GM12801 (cell line): ENCODE measurements around the gene OR2A12.

ENCODE experiments used
- TF ChIP-seq, protein P1 (sequence below): IDR thresholded peaks from one replicate; pipeline ENCODE4 v1.5.1; 2011; ENCODE audit warnings: control low read depth; ENCODE audit not compliant: insufficient read length; ENCODE audit errors: extremely low read depth

Gene OR2A12, protein sequence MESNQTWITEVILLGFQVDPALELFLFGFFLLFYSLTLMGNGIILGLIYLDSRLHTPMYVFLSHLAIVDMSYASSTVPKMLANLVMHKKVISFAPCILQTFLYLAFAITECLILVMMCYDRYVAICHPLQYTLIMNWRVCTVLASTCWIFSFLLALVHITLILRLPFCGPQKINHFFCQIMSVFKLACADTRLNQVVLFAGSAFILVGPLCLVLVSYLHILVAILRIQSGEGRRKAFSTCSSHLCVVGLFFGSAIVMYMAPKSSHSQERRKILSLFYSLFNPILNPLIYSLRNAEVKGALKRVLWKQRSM

DNA sequence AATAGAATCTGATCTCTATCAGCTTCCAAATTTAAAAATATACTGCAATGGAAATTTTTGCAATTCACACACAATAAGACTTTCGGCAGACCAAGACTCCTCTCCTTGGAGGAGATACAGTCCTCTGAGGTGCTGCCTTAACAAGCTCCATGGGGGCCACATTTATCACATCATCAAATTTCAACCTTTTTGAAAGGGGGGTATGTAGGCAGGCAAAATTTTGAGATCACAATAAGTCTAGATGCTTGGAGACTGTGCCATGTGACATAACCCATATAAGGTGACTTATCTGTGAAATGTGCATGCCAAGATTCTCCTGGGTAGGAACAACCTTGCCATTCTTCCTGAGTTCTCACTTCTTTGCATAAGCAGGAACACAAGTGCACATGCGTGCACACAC is at the start of gene OR2A12:
Gene OR2A12, plus strand, starts transcription at position 301 of the 400 bp plus-strand sequence. CDS start 8,830 bp downstream, outside the sequence.
- TF ChIP-seq, protein P1, sequence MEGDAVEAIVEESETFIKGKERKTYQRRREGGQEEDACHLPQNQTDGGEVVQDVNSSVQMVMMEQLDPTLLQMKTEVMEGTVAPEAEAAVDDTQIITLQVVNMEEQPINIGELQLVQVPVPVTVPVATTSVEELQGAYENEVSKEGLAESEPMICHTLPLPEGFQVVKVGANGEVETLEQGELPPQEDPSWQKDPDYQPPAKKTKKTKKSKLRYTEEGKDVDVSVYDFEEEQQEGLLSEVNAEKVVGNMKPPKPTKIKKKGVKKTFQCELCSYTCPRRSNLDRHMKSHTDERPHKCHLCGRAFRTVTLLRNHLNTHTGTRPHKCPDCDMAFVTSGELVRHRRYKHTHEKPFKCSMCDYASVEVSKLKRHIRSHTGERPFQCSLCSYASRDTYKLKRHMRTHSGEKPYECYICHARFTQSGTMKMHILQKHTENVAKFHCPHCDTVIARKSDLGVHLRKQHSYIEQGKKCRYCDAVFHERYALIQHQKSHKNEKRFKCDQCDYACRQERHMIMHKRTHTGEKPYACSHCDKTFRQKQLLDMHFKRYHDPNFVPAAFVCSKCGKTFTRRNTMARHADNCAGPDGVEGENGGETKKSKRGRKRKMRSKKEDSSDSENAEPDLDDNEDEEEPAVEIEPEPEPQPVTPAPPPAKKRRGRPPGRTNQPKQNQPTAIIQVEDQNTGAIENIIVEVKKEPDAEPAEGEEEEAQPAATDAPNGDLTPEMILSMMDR = no peak

DNA sequence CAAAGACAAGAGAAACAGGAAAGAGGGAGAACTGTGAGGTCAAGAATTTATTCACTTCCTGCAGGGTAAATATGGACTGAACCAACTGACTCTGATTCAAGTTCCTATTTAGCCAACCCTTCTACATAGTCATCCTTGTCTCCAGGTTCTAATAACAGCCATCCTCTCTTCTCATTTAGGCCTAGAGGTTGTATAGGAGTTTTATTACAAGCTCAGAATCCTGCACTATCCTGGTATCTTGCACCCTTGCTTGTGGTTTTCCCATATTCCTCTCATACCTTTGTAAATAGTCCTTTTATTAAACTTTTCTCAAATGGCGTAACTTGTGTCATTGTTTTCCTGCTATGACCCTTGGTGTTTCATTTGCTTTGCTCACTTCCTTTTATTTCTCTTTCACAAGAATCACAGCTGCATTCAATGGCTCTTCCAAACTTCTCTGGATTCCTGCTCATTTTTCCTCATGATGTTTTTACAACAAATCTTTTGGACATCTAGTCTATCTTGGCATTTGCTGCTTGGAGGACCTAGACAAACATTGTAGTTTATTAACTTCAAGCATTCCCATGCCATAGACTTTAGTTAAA is 49.7 kb upstream of the OR2A12 start:
- TF ChIP-seq, protein P1 = no peak

DNA sequence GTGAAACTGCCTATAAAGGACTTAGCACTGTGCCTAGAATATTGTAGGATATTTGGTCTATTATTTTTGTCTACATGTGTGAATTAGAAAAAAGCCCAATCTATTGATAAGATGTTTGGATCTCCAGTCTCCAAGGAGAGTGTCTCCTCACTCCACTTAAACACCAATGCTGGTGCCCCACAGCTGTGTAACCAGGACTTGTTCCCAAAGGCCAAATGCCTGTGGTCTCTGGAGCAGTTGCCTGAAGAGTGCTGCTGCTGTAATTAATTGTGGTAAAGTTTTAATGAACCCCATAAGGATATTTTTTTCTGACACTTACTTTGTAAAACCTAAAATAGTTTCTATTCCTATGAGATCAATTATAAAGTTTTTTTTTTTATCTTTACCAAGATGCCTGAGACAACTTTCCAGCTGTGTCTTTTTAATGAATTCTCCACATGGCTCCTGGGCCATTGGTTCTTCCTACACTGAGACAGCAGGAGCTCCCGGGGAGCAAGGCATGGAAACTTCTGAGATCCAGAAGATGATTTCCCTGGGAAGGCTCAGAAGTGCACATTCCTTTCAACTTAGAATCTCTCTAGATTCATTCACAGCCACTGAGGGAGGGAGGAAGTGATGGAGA is 48.6 kb upstream of the OR2A12 start:
- TF ChIP-seq, protein P1 = no peak

DNA sequence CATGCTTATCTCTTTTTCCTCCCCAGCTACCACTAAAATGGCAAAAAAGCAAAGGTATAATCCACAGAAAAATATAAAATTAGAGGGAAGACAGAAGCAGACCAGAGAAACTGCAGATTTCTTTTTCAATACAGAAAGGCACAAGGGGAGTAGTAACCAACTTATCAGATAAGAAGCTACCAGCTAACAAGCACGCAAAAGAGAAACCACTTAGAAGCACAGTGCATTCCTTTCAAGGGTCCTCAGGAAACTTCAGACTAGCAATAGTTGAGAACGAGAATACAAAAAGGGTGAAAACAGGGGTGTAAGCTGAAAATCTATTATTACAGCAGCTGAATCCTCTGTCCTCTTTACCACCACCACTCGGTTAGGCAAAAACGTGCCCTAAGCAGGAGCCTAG is 47.2 kb upstream of the OR2A12 start:
- TF ChIP-seq, protein P1 = no peak

DNA sequence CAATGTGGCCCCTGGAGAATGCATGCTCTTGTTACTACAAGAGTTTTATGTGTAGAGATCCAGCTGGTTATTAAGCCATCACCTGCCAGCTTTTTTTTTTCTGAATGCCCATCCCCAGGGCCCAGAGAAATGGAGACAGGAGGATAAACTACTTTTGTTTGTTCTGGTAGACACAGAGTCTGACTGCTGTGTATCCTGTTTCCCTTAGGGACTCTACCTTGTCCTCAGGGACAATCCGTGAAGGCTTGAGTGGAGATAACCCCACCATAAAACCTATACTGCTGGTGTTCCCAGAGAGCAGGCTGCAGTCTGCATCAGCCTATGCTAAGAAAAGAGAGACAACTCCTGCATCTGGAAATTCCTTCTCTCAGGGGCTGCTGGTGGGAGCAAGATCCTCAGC is 37.4 kb upstream of the OR2A12 start, which contains the start of gene OR2A5:
Gene OR2A5, plus strand, starts transcription at position 301 of the 400 bp plus-strand sequence. CDS start 1,454 bp downstream, outside the sequence.
- TF ChIP-seq, protein P1 = no peak

DNA sequence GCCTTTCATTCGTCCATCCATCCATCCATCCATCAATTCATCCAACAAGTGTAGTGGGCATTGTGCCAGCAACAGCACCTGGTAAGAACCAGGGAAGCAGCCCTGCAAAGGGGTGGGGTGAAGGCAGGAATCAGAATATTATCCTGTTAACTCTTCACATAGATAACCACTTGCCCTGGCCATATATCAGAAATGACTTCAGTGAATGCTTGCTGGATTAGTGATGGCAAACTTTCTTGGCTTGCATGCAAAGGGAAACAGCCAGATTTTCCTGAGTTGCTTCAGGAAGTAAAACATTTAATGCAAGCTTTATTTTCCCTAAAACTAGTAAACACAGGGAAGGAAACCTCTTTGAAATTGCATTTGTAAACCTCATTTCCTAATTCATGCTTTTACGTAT is 36.6 kb upstream of the OR2A12 start:
- TF ChIP-seq, protein P1 = no peak

DNA sequence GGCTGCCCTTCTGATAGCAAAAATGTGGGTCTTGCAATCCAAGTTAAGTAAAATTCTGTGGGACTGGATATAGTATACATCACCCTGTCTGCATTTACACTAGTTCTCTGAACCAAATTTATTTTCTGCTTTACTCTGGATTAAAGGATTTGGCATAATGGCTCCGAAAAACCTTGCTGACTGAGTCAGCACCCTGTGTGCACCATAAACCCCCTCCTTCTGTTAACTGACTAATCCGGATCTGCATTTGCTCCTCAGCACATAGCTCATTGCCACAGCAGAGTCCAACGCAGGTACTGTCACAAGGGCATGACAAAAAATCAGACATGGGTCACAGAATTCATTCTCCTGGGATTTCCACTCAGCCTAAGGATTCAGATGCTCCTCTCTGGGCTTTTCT is 36.0 kb upstream of the OR2A12 start:
- TF ChIP-seq, protein P1 = no peak
